GM12875 (cell line): ENCODE data around the gene FFAR2.

ENCODE experiments used
- H3K4me3 ChIP-seq: one replicate; pipeline ENCODE4 v1.5.1; 2011; ENCODE audit warnings: low read depth, low read length, control low read depth
- CTCF ChIP-seq: IDR thresholded peaks from 2 replicates; pipeline ENCODE4 v1.5.1; 2011; ENCODE audit warnings: low read depth, mild to moderate bottlenecking, control low read depth, inconsistent platforms, low read length, moderate library complexity, borderline replicate concordance; ENCODE audit not compliant: insufficient read depth

Gene FFAR2

GRCh38 chr19:35490364-35490763 lies 42.3 kb downstream of the FFAR2 start, which contains the start of gene KRTDAP:
Gene KRTDAP, minus strand, starts transcription at chr19:35490464. Its CDS starts 22 bp downstream, at chr19:35490442.
- no peak for TF ChIP-seq CTCF
- no peak within 1 kb of the TSS for H3K4me3 ChIP-seq

- no peak overlapping the region for H3K4me3 ChIP-seq
- no peak for TF ChIP-seq CTCF
Measured at GRCh38 chr19:35491836-35492360, 43.8 kb downstream of the FFAR2 start.

GRCh38 chr19:35493971-35494370 lies 45.9 kb downstream of the FFAR2 start:
- no peak for TF ChIP-seq CTCF
- H3K4me3 ChIP-seq = no peak overlapping the region

- peak; percentile 99 for TF ChIP-seq CTCF
- H3K4me3 ChIP-seq = no peak overlapping the region
Measured at GRCh38 chr19:35495107-35496064, 47.3 kb downstream of the FFAR2 start.

GRCh38 chr19:35497406-35497805 lies 49.3 kb downstream of the FFAR2 start:
- no peak for TF ChIP-seq CTCF

GRCh38 chr19:35498220-35498619 lies 50.2 kb downstream of the FFAR2 start:
- TF ChIP-seq CTCF = no peak
- H3K4me3 ChIP-seq = no peak overlapping the region

More at GRCh38 chr19:35497406-35497805, 49.3 kb downstream of the FFAR2 start:
- H3K4me3 ChIP-seq = no peak overlapping the region
